Measurements from ENCODE around the gene EXOC5. TPM values are rescaled to one million over a fixed set of nuclear protein-coding genes. Genes with fewer than 3 reads are reported as not detected.
"Not testable (repeated sequence)": the region's sequence is repeated elsewhere in the genome, so short reads cannot be mapped to it uniquely, and the experiment has no call there.

EXOC5 gene
- total RNA-seq, 4 donors from 2014 or later = 21.8 to 29.8 (median 28.8) TPM

- H3K4me3 ChIP-seq = no peak overlapping the region
- DNase-seq (ENCODE audit: low spot score in 2 of 2) = no peak
- no peak for TF ChIP-seq CTCF (IDR thresholded peaks at IDR 0.05)
- no peak for TF ChIP-seq POLR2AphosphoS5 (IDR thresholded peaks at IDR 0.05)
- TF ChIP-seq EP300 (IDR thresholded peaks at IDR 0.05) = no peak
- no peak for TF ChIP-seq POLR2A (IDR thresholded peaks at IDR 0.05)
- H3K27ac ChIP-seq = no peak overlapping the region
- H3K9me3 ChIP-seq = no peaks in the 10 kb centered on the region
- H3K27me3 ChIP-seq = no peaks in the 10 kb centered on the region
- no peaks in the 10 kb centered on the region for H3K4me1 ChIP-seq
- H3K36me3 ChIP-seq = peaks cover 25% of the 10 kb centered on the region
These were observed 25.4 kb downstream of the EXOC5 start for GRCh38 chr14:57243320-57243719.

GRCh38 chr14:57240115-57240514 is 28.6 kb downstream of the EXOC5 start:
- not testable (repeated sequence) for H3K27me3 ChIP-seq; DNase-seq (ENCODE audit: low spot score in 2 of 2); H3K27ac ChIP-seq; H3K9me3 ChIP-seq; H3K4me1 ChIP-seq; H3K4me3 ChIP-seq
- peaks cover 27% of the 10 kb centered on the region for H3K36me3 ChIP-seq
- 95% methylated on average over 7 of the region's 7 CpGs for WGBS

- Histone ChIP-seq H3K4me1 (no peaks in the 10 kb centered on the region), H3K36me3 (peaks cover 67% of the 10 kb centered on the region), H3K9me3 (no peaks in the 10 kb centered on the region), H3K27me3 (no peaks in the 10 kb centered on the region), H3K4me3 (no peak overlapping the region), H3K27ac (no peak overlapping the region)
- 83% methylated on average over 1 of the region's 1 CpG for WGBS
- no peak for DNase-seq (ENCODE audit: low spot score in 2 of 2)
- TF ChIP-seq POLR2AphosphoS5 (IDR thresholded peaks at IDR 0.05) (no peak), POLR2A (IDR thresholded peaks at IDR 0.05) (no peak), CTCF (IDR thresholded peaks at IDR 0.05) (no peak), EP300 (IDR thresholded peaks at IDR 0.05) (no peak)
These were observed 36.7 kb downstream of the EXOC5 start for GRCh38 chr14:57232006-57232405.

GRCh38 chr14:57228320-57228719 is 40.4 kb downstream of the EXOC5 start:
- not testable (repeated sequence) for H3K27ac ChIP-seq; H3K27me3 ChIP-seq; H3K9me3 ChIP-seq; DNase-seq (ENCODE audit: low spot score in 2 of 2); H3K4me3 ChIP-seq; H3K4me1 ChIP-seq
- 90% methylated on average over 2 of the region's 2 CpGs for WGBS
- peaks cover 55% of the 10 kb centered on the region for H3K36me3 ChIP-seq

GRCh38 chr14:57227083-57227482 is 41.6 kb downstream of the EXOC5 start:
- DNase-seq (ENCODE audit: low spot score in 2 of 2) = no peak
- Histone ChIP-seq H3K36me3 (peaks cover 44% of the 10 kb centered on the region), H3K27me3 (no peaks in the 10 kb centered on the region), H3K4me3 (no peak overlapping the region), H3K9me3 (no peaks in the 10 kb centered on the region), H3K27ac (no peak overlapping the region), H3K4me1 (no peaks in the 10 kb centered on the region)
- 82% methylated on average over 2 of the region's 2 CpGs for WGBS
- TF ChIP-seq POLR2AphosphoS5 (IDR thresholded peaks at IDR 0.05) (no peak), CTCF (IDR thresholded peaks at IDR 0.05) (no peak), POLR2A (IDR thresholded peaks at IDR 0.05) (no peak), EP300 (IDR thresholded peaks at IDR 0.05) (no peak)

GRCh38 chr14:57221931-57222330 is 46.8 kb downstream of the EXOC5 start:
- Histone ChIP-seq H3K27me3 (no peaks in the 10 kb centered on the region), H3K27ac (no peak overlapping the region), H3K4me3 (no peak overlapping the region), H3K36me3 (peaks cover 24% of the 10 kb centered on the region), H3K9me3 (no peaks in the 10 kb centered on the region), H3K4me1 (no peaks in the 10 kb centered on the region)
- no peak for DNase-seq (ENCODE audit: low spot score in 2 of 2)
- TF ChIP-seq EP300 (IDR thresholded peaks at IDR 0.05) (no peak), CTCF (IDR thresholded peaks at IDR 0.05) (no peak), POLR2A (IDR thresholded peaks at IDR 0.05) (no peak), POLR2AphosphoS5 (IDR thresholded peaks at IDR 0.05) (no peak)
- WGBS = 90% methylated on average over 3 of the region's 3 CpGs

Data from suprapubic skin (tissue), 4 donors.